Gastroesophageal sphincter (tissue), 3 donors: ENCODE data around the gene ZNF335.
"Not testable (repeated sequence)": the region's sequence is repeated elsewhere in the genome, so short reads cannot be mapped to it uniquely, and the experiment has no call there.

Experiments used
- CTCF ChIP-seq, 4 experiments: fragments of 200-600 bp in 2 of 4; fragments of 450-650 bp in 2 of 4; sonication (generic) in 1 of 4; IDR thresholded peaks; one replicate each; pipeline ENCODE4 v1.5.1; 2017 to 2019; ENCODE audit warnings: antibody characterized with exemption in 4 of 4, mild to moderate bottlenecking in 2 of 4, moderate library complexity in 2 of 4
- POLR2A ChIP-seq, 2 donors: fragments of 450-650 bp; IDR thresholded peaks; one replicate each; pipeline ENCODE4 v1.6.1; 2017; ENCODE audit warnings: antibody characterized with exemption in 2 of 2, mild to moderate bottlenecking in 2 of 2, moderate library complexity in 1 of 2
- POLR2AphosphoS5 ChIP-seq: sonication (generic); formaldehyde crosslinking; IDR thresholded peaks from one replicate; pipeline ENCODE4 v1.6.1; 2017; ENCODE audit warnings: antibody characterized with exemption

- not testable (repeated sequence) for TF ChIP-seq CTCF (IDR thresholded peaks at IDR 0.05); POLR2A (IDR thresholded peaks at IDR 0.05); POLR2AphosphoS5
Observed at GRCh38 chr20:45988830-45989229, 16.8 kb upstream of the ZNF335 start.
